D721Med (cell line): ENCODE data around the gene HNRNPUL2.
"Not testable (repeated sequence)": the region's sequence is repeated elsewhere in the genome, so short reads cannot be mapped to it uniquely, and the experiment has no call there.

Experiments used
- DNase-seq: peaks from one replicate; pipeline ENCODE4 v3.0.0; 2011; ENCODE audit warnings: low spot score; ENCODE audit not compliant: insufficient read length
- FAIRE-seq: peaks from 2 replicates; lab custom pipeline; 2011; peaks lifted over from hg19 to GRCh38; lab: Jason Lieb, UNC
- TF ChIP-seq, protein P1 (sequence below): IDR thresholded peaks from 2 replicates; pipeline ENCODE4 v1.5.1; 2012; ENCODE audit warnings: mild to moderate bottlenecking, control low read depth; ENCODE audit not compliant: insufficient read depth; ENCODE audit errors: missing control alignments

HNRNPUL2 gene

DNA sequence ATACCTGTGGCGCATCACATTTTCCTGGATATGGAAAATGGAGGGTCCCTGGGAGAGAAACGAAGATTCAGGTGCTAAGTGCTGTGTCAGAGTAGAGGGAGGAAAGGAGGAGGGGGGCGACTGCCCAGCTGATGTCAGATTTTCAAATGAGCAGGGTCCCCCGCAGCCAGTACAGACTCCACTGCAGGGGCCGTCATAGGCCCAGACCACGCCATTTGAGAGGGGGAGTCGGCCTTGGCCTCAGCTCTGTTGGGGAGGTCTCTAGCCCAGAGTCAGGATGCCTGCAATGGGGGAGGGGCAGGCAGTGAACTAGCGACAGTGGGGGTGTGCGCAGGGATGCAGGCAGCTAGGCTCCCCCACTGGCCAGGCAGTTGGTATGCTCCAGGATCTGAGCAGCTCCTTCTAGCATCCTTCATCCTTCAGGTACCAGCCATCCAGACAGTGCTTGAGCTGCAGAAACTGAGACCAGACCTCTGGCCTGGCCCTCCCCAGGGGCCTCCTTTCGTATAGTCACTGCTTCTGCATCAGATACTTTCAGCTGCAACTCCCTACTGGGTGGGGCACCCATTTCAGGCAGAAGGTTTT, 19.9 kb downstream of the HNRNPUL2 start, which contains the start of the genes BSCL2 and GNG3:
TSS of gene BSCL2 (minus strand) at position 148 of the 585 bp plus-strand sequence. CDS start 229 bp downstream, outside the sequence.
TSS of gene GNG3 (plus strand) at position 400 of the 585 bp plus-strand sequence. CDS start 620 bp downstream, outside the sequence.
- no peak for FAIRE-seq
- DNase-seq: no peak

DNA sequence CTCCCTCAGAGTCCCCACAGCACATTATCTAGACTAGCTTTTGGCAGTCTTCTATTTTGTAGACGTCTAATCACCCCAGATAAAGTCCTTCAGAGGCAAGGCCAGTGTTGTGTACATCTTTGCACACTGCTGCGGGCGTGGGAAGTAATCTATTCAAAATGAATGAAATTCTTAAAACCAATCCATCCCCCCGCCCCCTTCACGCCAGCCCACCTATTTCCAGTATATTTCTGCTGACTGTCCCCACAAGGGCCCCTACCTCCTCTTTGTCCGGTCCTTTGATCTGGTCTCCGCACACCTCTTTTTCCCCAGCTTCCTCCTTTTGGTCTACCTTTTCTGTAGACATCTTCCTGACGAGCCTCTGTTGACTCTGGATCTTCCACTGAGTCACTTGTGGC, 20.4 kb downstream of the HNRNPUL2 start:
- DNase-seq (no peak), FAIRE-seq (no peak)
- TF ChIP-seq, protein P1, sequence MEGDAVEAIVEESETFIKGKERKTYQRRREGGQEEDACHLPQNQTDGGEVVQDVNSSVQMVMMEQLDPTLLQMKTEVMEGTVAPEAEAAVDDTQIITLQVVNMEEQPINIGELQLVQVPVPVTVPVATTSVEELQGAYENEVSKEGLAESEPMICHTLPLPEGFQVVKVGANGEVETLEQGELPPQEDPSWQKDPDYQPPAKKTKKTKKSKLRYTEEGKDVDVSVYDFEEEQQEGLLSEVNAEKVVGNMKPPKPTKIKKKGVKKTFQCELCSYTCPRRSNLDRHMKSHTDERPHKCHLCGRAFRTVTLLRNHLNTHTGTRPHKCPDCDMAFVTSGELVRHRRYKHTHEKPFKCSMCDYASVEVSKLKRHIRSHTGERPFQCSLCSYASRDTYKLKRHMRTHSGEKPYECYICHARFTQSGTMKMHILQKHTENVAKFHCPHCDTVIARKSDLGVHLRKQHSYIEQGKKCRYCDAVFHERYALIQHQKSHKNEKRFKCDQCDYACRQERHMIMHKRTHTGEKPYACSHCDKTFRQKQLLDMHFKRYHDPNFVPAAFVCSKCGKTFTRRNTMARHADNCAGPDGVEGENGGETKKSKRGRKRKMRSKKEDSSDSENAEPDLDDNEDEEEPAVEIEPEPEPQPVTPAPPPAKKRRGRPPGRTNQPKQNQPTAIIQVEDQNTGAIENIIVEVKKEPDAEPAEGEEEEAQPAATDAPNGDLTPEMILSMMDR: no peak

More for the DNA sequence above, 19.9 kb downstream of the HNRNPUL2 start, which contains the start of the genes BSCL2 and GNG3:
- TF ChIP-seq, protein P1: no peak

DNA sequence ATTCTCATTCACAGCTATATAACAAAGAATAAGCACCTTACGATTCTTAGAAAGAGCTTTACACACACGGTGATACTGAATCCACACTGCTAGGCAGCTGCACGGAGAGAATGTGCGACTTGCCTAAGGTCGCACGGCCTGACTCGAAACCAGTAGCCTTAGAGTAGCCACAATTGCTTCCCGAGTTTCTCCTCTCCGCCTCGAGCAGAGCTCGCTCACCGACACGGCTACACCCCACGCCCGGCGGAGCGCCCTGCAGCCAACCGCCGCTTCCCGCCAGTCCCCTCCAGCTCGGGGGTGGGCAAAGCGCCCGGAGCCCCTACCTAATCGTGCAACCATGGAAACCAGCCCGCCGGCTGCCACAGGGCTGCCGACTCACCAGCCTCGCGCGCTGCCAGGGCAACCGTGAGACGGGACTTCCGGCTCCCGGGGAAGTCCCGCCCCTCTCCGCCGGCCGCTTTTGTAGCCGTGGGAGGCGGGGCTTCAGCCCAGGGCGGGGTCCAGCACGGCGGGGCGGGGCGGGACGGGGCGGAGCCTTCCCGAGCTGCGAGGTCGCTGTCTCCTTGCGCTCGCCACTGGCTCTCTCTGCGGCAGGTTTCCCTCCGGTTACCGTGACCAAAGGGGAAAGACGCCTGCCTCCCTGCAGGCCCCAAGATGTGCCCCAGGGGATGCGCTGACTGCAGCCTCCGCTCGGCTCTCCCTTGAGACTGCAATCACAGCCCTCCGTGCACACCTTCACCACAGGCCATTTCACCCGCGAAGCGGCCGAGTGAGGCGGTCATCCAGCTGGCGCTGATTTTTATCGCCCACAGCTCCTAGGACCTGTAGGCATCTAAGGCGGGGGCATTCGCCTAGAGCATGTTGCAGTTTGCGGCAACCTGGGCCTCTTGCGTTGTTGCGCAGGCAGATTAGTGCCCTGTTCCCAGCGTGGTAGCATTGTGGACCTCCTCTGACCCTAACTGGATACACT, 21.1 kb downstream of the HNRNPUL2 start:
- FAIRE-seq: no peak
- TF ChIP-seq, protein P1: no peak
- peak; percentile 84 for DNase-seq

DNA sequence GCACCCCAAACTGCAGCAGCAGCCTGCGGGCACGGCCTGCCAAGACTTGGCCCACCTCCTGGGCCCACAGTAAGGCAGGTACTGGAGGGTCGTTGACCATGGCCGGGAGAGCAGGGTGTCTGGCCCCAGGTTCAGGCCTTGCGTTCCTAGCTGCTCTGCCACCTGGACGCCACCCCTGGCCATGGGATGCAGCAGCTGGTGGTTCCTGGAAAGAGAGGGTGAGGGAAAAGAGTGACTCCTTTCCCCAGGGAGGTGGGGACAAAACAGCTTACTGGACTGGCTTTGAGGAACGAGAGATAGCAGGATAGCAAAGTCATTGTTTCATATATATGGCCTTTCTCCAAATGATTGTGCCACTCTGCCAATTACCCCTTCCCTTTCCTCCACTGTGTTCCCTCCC, 21.8 kb downstream of the HNRNPUL2 start:
- FAIRE-seq: no peak

DNA sequence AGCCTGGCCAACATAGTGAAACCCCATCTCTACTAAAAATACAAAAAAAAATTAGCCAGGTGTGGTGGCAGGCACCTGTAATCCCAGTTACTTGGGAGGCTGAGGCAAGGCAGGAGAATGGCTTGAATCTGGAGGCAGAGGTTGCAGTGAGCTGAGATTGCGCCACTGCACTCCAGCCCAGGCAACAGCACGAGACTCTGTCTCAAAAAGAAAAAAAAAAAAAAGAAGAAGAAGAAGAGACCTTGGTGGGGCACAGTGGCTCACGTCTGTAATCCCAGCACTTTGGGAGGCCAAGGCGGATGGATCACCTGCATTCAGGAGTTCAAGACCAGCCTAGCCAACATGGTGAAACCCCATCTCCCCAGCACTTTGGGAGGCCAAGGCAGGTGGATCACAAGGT, 23.3 kb downstream of the HNRNPUL2 start:
- FAIRE-seq, DNase-seq: not testable (repeated sequence)

More for the DNA sequence above, 21.8 kb downstream of the HNRNPUL2 start:
- DNase-seq: no peak
- TF ChIP-seq, protein P1: no peak

DNA sequence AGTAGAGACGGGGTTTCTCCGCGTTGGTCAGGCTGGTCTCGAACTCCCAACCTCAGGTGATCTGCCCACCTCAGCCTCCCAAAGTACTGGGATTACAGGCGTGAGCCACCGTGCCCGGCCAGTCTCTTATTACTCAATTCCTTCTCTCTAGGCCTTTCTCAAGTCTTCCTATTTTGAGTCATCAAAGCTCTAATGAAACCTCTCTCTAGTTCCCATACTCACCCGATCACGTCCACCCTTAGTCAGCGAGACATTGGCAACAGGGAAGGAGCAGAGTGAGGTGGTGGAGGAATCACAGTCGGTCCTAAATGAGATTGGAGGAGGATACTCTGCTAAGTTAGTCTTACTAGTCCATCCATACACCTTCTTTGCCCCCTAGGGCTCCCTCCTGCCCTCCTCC, 25.0 kb downstream of the HNRNPUL2 start:
- DNase-seq: no peak
- no peak for FAIRE-seq
- TF ChIP-seq, protein P1: no peak

DNA sequence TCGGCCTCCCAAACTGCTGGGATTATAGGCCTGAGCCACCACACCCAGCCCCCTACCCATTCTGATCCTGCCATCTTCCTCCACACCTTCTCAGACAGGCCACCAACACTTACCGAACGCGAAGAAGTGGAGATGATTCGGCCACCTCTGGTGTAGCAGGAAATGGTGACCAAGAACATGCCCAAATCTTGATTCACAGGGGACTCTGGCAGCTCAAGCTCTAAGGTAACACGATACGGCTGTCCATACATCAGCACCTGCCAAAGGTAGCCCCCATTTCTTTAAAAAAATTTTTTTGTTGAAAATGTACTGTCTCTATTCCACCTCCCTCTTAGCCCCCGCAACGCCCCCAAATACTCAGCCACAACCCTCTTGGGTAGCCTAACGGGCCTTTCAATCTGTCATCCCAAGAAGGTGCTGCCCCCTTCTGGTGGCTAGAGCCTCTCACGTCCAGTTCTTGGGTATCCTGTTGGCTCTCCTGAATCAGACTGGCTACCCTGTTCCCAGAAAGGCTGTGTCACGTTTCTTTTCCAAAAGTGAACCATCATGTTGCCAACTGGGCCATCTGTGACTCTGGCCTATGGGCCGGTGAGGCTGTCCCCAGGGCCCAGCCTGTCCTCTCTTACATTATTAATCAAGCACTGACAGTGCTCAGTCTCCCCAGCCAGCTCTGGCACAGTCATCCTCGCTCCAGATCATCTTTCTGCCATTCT, 32.6 kb downstream of the HNRNPUL2 start:
- TF ChIP-seq, protein P1: peak; percentile 73
- FAIRE-seq: no peak
- peak; percentile 72 for DNase-seq

DNA sequence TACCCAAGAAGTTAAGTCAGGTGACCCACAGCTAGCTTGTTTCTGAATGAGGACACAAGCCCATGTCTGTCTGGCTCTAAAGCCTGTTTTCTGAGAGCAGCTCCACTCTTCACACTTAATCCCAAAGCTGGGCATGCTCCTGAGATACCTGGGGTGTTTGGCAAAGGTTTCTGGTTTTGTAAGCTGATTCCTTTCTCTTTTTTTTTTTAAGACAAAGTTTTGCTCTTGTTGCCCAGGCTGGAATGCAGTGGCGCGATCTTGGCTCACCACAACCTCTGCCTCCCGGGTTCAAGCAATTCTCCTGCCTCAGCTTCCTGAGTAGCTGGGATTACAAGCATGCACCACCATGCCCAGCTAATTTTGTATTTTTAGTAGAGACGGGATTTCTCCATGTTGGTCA, 33.6 kb downstream of the HNRNPUL2 start:
- DNase-seq: not testable (repeated sequence)

More for the DNA sequence above, 33.6 kb downstream of the HNRNPUL2 start:
- FAIRE-seq: not testable (repeated sequence)
